ENCODE measurements around the gene KCTD6. TPM values are rescaled to one million over a fixed set of nuclear protein-coding genes. Genes with fewer than 3 reads are reported as not detected.

The KCTD6 gene
- total RNA-seq, 1 donor from 2014 or later, result 23.5 TPM

- Mint-ChIP-seq H3K27me3 (no peaks in the 10 kb centered on the region), H3K4me1 (ENCODE audit: unreplicated experiment) (peaks cover 7% of the 10 kb centered on the region), H3K4me3 (peak overlapping the region; percentile 8), H3K9me3 (no peaks in the 10 kb centered on the region), H3K27ac (peak overlapping the region; percentile 14), H3K36me3 (no peaks in the 10 kb centered on the region)
- TF ChIP-seq CTCF (conservative IDR thresholded peaks at IDR 0.05), result no peak
- no peak for DNase-seq (ENCODE audit: extremely low spot score, unreplicated experiment)
These were observed 16.5 kb downstream of the KCTD6 start for GRCh38 chr3:58508437-58508836.

GRCh38 chr3:58514405-58514804, 22.5 kb downstream of the KCTD6 start:
- H3K4me1 Mint-ChIP-seq (ENCODE audit: unreplicated experiment), result peaks cover 19% of the 10 kb centered on the region
- no peak for TF ChIP-seq CTCF (conservative IDR thresholded peaks at IDR 0.05)
- no peaks in the 10 kb centered on the region for H3K9me3 Mint-ChIP-seq
- no peaks in the 10 kb centered on the region for H3K27me3 Mint-ChIP-seq
- no peaks in the 10 kb centered on the region for H3K36me3 Mint-ChIP-seq
- H3K27ac Mint-ChIP-seq, result no peak overlapping the region
- DNase-seq (ENCODE audit: extremely low spot score, unreplicated experiment), result no peak
- no peak overlapping the region for H3K4me3 Mint-ChIP-seq

GRCh38 chr3:58518291-58518789, 26.4 kb downstream of the KCTD6 start:
- Mint-ChIP-seq H3K9me3 (no peaks in the 10 kb centered on the region), H3K27ac (peak overlapping the region; percentile 57)
- no peak for TF ChIP-seq CTCF (conservative IDR thresholded peaks at IDR 0.05)

GRCh38 chr3:58519668-58520402, 27.9 kb downstream of the KCTD6 start:
- Mint-ChIP-seq H3K27me3 (no peaks in the 10 kb centered on the region), H3K36me3 (no peaks in the 10 kb centered on the region), H3K27ac (peak overlapping the region; percentile 64), H3K4me3 (peak overlapping the region; percentile 22), H3K9me3 (no peaks in the 10 kb centered on the region), H3K4me1 (ENCODE audit: unreplicated experiment) (peaks cover 36% of the 10 kb centered on the region)
- TF ChIP-seq CTCF (conservative IDR thresholded peaks at IDR 0.05), result no peak
- DNase-seq (ENCODE audit: extremely low spot score, unreplicated experiment), result no peak

More at GRCh38 chr3:58518291-58518789, 26.4 kb downstream of the KCTD6 start:
- Mint-ChIP-seq H3K36me3 (no peaks in the 10 kb centered on the region), H3K27me3 (no peaks in the 10 kb centered on the region), H3K4me1 (ENCODE audit: unreplicated experiment) (peaks cover 39% of the 10 kb centered on the region), H3K4me3 (peak overlapping the region; percentile 15)
- DNase-seq (ENCODE audit: extremely low spot score, unreplicated experiment), result no peak

- H3K27me3 Mint-ChIP-seq, result no peaks in the 10 kb centered on the region
- no peak for TF ChIP-seq CTCF (conservative IDR thresholded peaks at IDR 0.05)
- no peaks in the 10 kb centered on the region for H3K9me3 Mint-ChIP-seq
- H3K36me3 Mint-ChIP-seq, result no peaks in the 10 kb centered on the region
- peaks cover 36% of the 10 kb centered on the region for H3K4me1 Mint-ChIP-seq (ENCODE audit: unreplicated experiment)
- peak overlapping the region; percentile 36 for H3K4me3 Mint-ChIP-seq
- peak overlapping the region; percentile 43 for H3K27ac Mint-ChIP-seq
- DNase-seq (ENCODE audit: extremely low spot score, unreplicated experiment), result no peak
These were observed 28.8 kb downstream of the KCTD6 start for GRCh38 chr3:58520403-58521335.
